ENCODE data around the gene ROBO1. TPM values are rescaled to one million over a fixed set of nuclear protein-coding genes. Genes with fewer than 3 reads are reported as not detected.
A peak's percentile ranks its signal among the peaks of the same experiment; 100 is the strongest.
"Not testable (repeated sequence)": the region's sequence is repeated elsewhere in the genome, so short reads cannot be mapped to it uniquely, and the experiment has no call there.

ROBO1 gene
- total RNA-seq, 1 experiment from 2014 or later = 51.2 TPM

- in situ Hi-C loops (cut with HindIII; ENCODE audit: low pct_unique_long_range_greater_than_20kb, low sequenced_read_pairs) = no loop called here
These were observed 253.7 kb downstream of the ROBO1 start for GRCh38 chr3:79514069-79514468.

GRCh38 chr3:79506751-79507150 is 261.0 kb downstream of the ROBO1 start:
- in situ Hi-C loops (cut with HindIII; ENCODE audit: low pct_unique_long_range_greater_than_20kb, low sequenced_read_pairs) = no loop called here
- DNase-seq (ENCODE audit: low read depth, low spot score) = no peak

More at GRCh38 chr3:79514069-79514468, 253.7 kb downstream of the ROBO1 start:
- no peak for DNase-seq (ENCODE audit: low read depth, low spot score)

DNA sequence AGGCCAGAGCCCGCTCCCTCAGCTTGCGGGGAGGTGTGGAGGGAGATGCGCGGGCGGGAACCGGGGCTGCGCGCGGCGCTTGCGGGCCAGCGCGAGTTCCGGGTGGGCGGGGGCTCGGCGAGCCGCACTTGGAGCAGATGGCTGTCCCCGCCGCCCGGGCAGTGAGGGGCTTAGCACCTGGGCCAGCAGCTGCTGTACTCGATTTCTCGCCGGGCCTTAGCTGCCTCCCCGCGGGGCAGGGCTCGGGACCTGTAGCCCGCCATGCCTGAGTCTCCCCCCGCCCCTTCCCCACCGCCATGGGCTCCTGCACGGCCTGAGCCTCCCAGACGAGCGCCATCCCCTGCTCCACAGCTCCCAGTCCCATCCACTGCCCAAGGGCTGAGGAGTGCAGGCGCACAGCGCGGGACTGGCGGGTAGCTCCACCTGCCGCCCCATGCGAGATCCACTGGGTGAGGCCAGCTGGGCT is 265.5 kb downstream of the ROBO1 start:
- in situ Hi-C loops (cut with HindIII; ENCODE audit: low pct_unique_long_range_greater_than_20kb, low sequenced_read_pairs); DNase-seq (ENCODE audit: low read depth, low spot score): not testable (repeated sequence)

DNA sequence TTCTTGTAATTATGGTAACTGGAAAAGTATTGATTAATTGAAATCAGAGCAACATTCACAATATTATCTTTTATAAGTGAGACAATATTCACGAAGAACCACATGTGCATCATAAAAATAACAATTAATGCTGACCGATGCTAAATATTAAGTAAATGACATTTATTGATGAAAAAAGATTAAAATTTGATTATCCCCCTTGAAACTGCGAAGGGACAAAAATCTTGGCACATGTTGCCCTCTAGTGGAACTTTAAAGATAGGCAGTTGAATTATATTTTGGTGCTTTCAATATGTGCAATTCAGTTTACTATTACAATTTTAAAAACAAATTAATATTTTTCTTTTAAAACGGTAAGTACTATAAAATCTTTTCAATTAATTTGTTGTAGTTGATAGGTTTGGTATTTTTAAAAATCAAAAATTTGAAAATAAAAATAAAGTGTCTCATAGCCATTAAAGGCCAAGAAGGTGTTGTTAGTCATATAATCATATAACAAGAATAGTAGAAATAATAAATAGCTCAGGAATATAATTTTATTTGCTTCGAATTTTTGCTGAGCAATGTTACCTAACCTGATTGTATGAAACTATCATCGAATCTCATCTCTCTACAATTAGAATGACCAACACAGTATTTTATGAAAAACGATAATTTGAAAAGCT is 270.2 kb downstream of the ROBO1 start:
- peak; percentile 35 for DNase-seq (ENCODE audit: low read depth, low spot score)
- in situ Hi-C loops (cut with HindIII; ENCODE audit: low pct_unique_long_range_greater_than_20kb, low sequenced_read_pairs) = no loop called here

GRCh38 chr3:79491029-79491641 is 276.7 kb downstream of the ROBO1 start:
- in situ Hi-C loops (cut with HindIII; ENCODE audit: low pct_unique_long_range_greater_than_20kb, low sequenced_read_pairs) = no loop called here
- DNase-seq (ENCODE audit: low read depth, low spot score) = no peak

DNA sequence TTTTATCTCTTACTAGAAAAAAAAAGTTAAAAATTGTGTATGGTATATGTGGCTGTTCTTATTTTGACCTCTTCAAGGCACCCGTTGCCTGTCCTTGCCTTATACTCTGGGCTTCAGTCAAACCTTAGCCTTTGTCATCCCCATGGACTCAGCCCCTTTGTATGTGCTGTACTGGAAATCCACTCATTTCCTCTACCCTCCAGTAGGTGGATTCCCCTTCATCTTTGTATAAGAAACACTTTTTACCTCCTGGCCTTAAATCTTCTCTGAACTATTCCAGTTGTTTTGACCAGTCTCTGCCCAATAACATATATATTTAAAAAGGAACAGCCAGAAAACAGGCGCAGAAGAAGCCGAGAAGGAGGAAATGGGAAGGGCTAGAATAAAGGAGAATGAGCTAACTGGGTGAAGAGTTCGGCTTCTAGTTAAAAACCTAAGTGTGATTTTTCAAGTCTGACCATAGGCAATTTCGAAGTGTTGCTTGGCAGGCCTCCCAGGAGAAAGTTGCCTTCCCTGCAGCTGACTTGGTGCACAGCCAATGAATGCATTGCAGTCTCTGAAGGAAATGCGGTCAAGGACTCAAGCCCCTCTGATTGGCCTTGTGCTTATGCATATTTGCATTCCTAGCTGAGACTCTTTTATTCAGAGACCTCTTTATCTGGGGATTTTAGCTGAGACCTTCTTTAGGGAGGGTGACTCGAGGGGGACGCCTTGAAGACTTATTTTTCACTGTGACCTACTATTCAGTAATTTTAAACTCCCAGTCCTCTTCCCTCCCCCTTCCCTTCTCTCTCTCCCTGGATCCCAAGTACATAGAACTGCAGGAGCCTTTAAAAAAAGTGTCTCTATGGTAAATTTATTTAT is 277.4 kb downstream of the ROBO1 start:
- in situ Hi-C loops (cut with HindIII; ENCODE audit: low pct_unique_long_range_greater_than_20kb, low sequenced_read_pairs) = no loop called here
- peak; percentile 16 for DNase-seq (ENCODE audit: low read depth, low spot score)

DNA sequence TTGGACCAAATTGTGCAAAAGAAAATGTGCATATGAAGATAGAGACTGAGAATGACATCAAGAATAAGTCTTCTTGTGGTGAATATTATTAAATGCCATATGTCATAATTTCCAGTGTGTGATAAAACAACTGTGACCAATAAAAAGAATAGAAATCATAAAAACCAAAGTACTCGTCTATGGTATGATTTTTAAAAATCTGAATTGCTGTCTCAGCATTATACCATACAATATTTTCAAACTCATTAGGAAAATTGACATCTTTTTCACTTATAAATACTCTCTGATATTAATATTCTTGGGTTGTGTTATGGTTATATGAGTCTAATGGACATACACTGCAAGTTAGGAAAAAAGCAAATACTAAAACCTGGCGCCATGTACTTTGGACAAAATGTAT is 279.4 kb downstream of the ROBO1 start:
- DNase-seq (ENCODE audit: low read depth, low spot score) = no peak
- in situ Hi-C loops (cut with HindIII; ENCODE audit: low pct_unique_long_range_greater_than_20kb, low sequenced_read_pairs) = no loop called here

DNA sequence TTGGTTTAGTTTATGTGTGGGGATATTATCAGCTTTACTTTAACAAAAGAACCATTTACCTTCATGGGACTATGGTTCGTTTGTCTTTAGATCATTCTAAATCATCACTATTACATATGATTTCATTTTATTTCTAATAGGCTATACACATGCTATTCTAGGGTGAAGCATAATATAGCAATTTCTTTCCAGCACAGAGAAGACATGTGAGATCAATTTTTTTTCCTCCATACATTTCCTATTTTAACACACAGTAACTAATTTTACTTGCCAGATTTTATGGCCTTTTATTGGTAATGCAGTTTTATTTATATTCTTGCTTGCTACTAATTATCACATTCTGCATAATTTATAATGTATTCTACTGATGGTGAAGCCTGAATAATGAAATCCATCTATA is 287.1 kb downstream of the ROBO1 start:
- in situ Hi-C loops (cut with HindIII; ENCODE audit: low pct_unique_long_range_greater_than_20kb, low sequenced_read_pairs) = no loop called here
- DNase-seq (ENCODE audit: low read depth, low spot score) = no peak

- in situ Hi-C loops (cut with HindIII; ENCODE audit: low pct_unique_long_range_greater_than_20kb, low sequenced_read_pairs) = no loop called here
- no peak for DNase-seq (ENCODE audit: low read depth, low spot score)
These were observed 289.2 kb downstream of the ROBO1 start for GRCh38 chr3:79478620-79479019.

DNA sequence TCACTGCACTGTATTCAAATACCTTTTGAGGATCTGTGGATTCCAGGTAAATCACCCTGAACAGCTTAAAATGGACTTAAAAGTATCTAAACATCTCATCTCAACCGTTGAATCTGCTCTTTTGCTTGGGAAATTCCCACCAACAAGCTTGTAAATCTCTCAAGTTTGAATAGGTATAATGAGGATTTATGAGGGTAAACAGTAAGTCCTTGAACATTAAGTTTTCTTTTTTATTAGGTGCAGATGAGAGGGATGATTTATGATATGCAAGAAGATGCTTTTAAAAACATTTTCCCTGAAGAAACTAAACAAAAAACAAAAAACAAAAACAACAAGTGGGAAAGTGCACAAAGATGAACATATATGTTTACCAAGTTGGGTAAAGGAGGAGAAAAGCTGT is 290.6 kb downstream of the ROBO1 start:
- in situ Hi-C loops (cut with HindIII; ENCODE audit: low pct_unique_long_range_greater_than_20kb, low sequenced_read_pairs) = no loop called here
- no peak for DNase-seq (ENCODE audit: low read depth, low spot score)

- in situ Hi-C loops (cut with HindIII; ENCODE audit: low pct_unique_long_range_greater_than_20kb, low sequenced_read_pairs) = no loop called here
- no peak for DNase-seq (ENCODE audit: low read depth, low spot score)
These were observed 293.8 kb downstream of the ROBO1 start for GRCh38 chr3:79473993-79474392.

DNA sequence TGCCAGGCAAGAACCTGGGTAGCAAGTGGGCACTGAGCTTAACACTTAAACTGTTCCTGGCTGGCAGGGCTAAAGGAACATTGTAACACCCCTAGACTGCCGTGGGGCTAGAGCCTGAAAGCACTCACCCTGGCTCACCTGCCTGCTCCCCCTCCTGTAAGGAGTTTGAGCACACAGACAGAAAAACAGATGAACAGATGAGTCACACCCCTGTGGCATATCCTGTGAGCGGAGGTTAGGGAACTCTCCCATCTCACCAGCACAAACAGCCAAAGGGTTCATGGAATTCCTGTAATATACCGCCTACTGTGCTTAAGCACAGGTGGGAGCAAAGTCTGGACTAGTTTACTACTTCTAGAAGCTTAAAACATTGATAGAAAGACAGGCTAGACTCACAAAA is 300.1 kb downstream of the ROBO1 start:
- in situ Hi-C loops (cut with HindIII; ENCODE audit: low pct_unique_long_range_greater_than_20kb, low sequenced_read_pairs) = no loop called here

GRCh38 chr3:79461129-79461792 is 306.5 kb downstream of the ROBO1 start:
- DNase-seq (ENCODE audit: low read depth, low spot score) = no peak
- in situ Hi-C loops (cut with HindIII; ENCODE audit: low pct_unique_long_range_greater_than_20kb, low sequenced_read_pairs) = no loop called here

More for the DNA sequence above, 300.1 kb downstream of the ROBO1 start:
- DNase-seq (ENCODE audit: low read depth, low spot score) = no peak

DNA sequence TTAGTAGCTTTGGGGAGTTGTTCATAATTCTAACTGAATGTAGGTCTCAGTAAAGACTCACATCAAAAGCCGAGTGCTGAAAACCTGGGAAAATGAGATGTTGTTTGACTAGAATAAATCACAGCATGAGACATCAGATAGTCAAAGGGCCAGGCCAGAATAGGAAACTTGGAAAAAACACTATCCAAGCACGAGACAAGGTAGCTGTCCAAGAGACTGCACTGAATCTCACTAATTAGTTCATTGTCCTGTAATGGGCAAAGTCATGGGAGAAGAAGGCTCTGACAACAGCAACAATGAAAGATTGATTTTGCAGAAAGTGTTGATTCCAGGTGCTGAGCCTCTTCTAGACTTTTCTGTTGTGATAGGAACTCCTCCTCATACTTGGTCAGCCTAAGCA is 314.2 kb downstream of the ROBO1 start:
- DNase-seq (ENCODE audit: low read depth, low spot score) = no peak
- in situ Hi-C loops (cut with HindIII; ENCODE audit: low pct_unique_long_range_greater_than_20kb, low sequenced_read_pairs) = no loop called here

DNA sequence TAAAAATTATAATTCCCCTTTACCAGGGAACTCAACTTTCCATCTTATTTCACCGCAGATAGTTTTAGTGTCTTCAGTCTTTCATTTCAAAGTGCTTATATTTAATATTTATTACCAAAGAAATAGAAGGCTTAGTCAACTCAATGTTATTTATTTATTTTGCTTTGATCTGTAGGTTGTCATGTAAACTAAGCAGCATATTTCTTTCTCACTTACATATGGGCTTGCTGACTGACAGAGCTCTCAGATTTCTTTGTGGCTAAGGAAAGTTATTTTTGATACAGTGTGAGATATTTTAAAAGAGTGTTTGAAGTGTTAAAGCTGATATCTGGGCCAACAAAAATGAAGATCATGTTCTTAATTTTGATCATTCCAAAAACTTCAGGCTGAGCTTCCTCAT is 331.4 kb downstream of the ROBO1 start:
- in situ Hi-C loops (cut with HindIII; ENCODE audit: low pct_unique_long_range_greater_than_20kb, low sequenced_read_pairs) = no loop called here
- no peak for DNase-seq (ENCODE audit: low read depth, low spot score)

- in situ Hi-C loops (cut with HindIII; ENCODE audit: low pct_unique_long_range_greater_than_20kb, low sequenced_read_pairs) = no loop called here
- no peak for DNase-seq (ENCODE audit: low read depth, low spot score)
These were observed 340.7 kb downstream of the ROBO1 start for GRCh38 chr3:79427081-79427480.

DNA sequence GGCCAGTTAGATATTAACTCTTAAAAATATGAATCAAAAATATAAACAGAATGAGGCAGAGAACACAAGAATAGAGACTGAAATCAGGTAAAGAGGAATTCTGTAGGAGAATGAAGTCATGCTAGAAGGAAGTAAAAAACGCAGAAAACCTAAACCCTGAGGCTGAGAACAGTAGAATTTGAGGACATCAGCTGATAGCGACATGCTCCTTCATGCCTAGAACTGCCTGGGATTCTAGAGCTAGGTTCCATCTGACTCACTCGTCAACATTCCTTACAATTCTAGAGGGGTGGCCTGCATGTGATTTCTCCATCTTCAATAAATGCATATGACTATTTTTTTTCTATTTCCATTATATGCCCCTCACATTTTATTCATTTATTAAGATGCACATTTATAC is 343.0 kb downstream of the ROBO1 start:
- in situ Hi-C loops (cut with HindIII; ENCODE audit: low pct_unique_long_range_greater_than_20kb, low sequenced_read_pairs) = no loop called here
- DNase-seq (ENCODE audit: low read depth, low spot score) = no peak

DNA sequence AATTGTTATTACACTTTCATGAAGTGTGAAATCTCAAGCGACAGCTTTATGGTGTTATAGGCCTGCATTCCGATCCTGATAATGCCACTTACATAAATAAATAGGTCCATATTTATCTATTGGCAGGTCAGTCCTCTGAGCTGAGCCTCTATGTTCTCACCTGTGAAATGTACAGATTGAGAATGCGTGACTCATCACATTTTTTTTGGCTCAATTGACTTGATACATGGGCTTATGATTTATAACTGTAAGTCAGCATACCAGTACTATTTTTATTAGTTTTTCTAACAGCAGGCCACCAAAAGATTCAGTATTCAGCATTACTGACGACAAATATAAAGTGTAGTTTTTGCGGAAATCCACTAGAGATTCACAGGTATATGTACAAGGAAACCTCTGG is 344.4 kb downstream of the ROBO1 start:
- no peak for DNase-seq (ENCODE audit: low read depth, low spot score)
- in situ Hi-C loops (cut with HindIII; ENCODE audit: low pct_unique_long_range_greater_than_20kb, low sequenced_read_pairs) = no loop called here
